ENCODE results near the gene PHAF1.

- no peak for TF ChIP-seq CTCF (IDR thresholded peaks at IDR 0.05; ENCODE audit: poor library complexity, severe bottlenecking)
- TF ChIP-seq EZH2 (IDR thresholded peaks at IDR 0.05; ENCODE audit: borderline replicate concordance, insufficient read depth, low read length, poor library complexity, severe bottlenecking), result no peak
- TF ChIP-seq RAD21 (conservative IDR thresholded peaks at IDR 0.05), result no peak
- TF ChIP-seq EP300 (conservative IDR thresholded peaks at IDR 0.05; ENCODE audit: poor library complexity, severe bottlenecking), result no peak
- no peak for TF ChIP-seq MXI1 (conservative IDR thresholded peaks at IDR 0.05; ENCODE audit: poor library complexity, severe bottlenecking)
These were observed 63.6 kb downstream of the PHAF1 start for GRCh38 chr16:67173323-67173722.

All from neural cell (in vitro differentiated cells).